MM.1S (cell line): ENCODE results near the gene DTX3L.

Source experiments
- CTCF ChIP-seq: fragments of 300-600 bp; sonication (generic); IDR thresholded peaks from 2 replicates; pipeline ENCODE4 v1.5.1; 2016; ENCODE audit warnings: antibody characterized with exemption, low read length, mixed read lengths
- EZH2 ChIP-seq: fragments of 300-600 bp; sonication (generic); optimal IDR thresholded peaks from 2 replicates; pipeline ENCODE3; 2017; ENCODE audit warnings: low read depth, mild to moderate bottlenecking, antibody characterized with exemption, low read length, mixed read lengths

DNA sequence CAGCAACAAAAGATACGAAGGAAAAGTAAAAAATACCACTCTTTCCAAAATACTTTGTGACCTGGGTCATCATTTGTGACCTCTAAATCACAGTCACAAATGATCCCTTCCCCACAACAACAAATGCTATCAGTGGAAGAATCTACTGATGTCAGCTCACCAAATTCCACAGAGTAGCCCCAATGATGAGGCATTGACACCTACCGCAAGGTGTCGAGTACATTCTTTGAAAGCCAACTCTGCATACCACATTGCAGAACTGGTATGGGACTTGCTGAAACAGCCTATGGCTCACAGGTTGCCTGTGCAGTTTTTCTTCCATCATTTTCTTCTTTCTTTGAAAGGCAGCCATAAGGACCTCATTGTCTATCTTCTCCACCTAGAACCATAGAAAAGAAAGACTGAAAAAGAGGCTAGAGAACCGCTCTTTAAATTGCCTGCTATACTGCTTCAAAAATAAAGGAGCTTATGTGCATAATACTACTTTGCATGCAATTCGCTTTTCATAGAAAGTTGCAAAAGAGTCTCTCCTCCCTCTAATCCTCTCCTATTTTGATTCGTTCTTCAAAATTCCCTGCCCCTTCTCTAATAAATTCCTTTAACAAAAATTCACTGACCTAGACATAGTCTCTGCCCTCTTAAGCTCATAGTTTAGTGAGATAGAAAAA is 28.0 kb upstream of the DTX3L start:
- no peak for TF ChIP-seq CTCF
- no peak for TF ChIP-seq EZH2
